ENCODE results near the gene IPO4.
"Not testable (repeated sequence)": the region's sequence is repeated elsewhere in the genome, so short reads cannot be mapped to it uniquely, and the experiment has no call there.

Gene IPO4, protein sequence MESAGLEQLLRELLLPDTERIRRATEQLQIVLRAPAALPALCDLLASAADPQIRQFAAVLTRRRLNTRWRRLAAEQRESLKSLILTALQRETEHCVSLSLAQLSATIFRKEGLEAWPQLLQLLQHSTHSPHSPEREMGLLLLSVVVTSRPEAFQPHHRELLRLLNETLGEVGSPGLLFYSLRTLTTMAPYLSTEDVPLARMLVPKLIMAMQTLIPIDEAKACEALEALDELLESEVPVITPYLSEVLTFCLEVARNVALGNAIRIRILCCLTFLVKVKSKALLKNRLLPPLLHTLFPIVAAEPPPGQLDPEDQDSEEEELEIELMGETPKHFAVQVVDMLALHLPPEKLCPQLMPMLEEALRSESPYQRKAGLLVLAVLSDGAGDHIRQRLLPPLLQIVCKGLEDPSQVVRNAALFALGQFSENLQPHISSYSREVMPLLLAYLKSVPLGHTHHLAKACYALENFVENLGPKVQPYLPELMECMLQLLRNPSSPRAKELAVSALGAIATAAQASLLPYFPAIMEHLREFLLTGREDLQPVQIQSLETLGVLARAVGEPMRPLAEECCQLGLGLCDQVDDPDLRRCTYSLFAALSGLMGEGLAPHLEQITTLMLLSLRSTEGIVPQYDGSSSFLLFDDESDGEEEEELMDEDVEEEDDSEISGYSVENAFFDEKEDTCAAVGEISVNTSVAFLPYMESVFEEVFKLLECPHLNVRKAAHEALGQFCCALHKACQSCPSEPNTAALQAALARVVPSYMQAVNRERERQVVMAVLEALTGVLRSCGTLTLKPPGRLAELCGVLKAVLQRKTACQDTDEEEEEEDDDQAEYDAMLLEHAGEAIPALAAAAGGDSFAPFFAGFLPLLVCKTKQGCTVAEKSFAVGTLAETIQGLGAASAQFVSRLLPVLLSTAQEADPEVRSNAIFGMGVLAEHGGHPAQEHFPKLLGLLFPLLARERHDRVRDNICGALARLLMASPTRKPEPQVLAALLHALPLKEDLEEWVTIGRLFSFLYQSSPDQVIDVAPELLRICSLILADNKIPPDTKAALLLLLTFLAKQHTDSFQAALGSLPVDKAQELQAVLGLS

DNA sequence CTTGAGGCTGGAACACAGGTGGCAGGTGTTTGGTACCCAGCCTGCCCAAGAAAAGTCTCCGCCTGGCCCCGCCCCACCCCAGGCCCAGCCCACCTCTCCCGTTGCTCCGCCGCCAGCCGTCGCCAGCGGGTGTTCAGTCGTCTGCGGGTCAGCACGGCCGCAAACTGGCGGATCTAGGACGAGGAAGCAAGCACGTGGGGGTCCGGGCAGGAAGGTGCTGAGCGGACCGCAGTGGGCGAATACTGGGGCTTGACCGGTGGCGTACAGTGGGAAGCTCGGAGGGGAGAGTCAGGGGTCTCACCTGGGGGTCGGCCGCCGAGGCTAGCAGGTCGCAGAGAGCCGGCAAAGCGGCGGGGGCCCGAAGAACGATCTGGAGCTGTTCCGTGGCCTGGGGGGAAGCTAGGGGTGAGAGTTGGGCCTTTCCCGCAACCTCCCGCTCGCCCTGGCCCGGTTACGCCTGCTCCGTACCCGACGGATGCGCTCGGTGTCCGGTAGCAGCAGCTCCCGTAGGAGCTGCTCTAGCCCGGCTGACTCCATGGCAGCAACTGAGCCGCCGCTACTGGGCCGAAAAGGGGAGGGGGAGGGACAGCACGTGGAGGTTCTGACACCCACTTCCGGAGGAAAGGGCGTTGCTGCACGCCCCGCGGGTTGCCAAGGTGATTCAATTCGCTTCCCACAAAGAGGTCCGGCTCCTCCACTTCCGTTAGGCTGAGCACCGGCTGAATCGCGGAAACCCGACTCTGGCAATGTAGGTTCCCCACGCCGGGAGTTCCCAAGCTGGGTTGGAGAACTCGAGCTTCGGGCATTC, at the start of gene IPO4:
IPO4 (minus strand) TSS at position 566 of the 808 bp plus-strand sequence; CDS start at position 537, 29 bp downstream.
- DNase-seq = peak; percentile 96

DNA sequence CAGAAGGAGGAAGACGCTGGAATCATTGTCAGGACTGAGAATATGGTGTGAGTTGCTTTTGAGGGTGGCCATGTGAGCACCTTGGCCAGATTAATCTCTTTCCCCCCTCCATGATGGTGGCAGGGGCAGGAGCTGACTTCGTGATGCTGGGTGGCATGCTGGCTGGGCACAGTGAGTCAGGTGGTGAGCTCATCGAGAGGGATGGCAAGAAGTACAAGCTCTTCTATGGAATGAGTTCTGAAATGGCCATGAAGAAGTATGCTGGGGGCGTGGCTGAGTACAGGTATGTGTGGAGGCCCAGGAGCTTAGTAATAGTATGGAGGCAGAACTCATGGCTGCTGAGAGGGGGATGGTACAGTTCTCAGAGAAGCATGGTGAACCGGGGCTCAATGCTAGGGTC, 49.5 kb upstream of the IPO4 start:
- no peak for DNase-seq

DNA sequence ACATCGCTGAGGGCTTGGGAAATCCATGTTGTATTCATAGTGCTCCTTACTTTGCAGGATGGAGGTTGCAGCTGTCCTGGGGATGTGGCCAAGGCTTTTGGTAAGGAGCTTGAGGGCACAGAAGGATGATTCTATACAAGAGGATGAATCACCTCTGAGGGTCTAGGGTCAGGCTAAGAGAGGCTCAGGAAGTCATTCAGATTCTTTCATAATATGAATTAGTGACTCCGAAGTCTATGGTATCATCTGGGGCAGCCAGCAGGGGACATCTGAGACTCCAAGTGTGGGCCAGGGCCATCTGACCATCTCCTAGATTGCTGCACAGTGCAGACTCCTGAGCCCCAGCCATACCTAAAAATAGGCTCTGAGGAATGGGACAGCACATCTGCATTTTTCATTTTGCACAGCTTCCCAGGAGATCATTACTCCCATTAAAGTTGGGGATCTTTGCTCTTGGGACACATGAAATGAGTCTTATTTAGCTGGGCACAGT, 48.9 kb upstream of the IPO4 start:
- DNase-seq = no peak

DNA sequence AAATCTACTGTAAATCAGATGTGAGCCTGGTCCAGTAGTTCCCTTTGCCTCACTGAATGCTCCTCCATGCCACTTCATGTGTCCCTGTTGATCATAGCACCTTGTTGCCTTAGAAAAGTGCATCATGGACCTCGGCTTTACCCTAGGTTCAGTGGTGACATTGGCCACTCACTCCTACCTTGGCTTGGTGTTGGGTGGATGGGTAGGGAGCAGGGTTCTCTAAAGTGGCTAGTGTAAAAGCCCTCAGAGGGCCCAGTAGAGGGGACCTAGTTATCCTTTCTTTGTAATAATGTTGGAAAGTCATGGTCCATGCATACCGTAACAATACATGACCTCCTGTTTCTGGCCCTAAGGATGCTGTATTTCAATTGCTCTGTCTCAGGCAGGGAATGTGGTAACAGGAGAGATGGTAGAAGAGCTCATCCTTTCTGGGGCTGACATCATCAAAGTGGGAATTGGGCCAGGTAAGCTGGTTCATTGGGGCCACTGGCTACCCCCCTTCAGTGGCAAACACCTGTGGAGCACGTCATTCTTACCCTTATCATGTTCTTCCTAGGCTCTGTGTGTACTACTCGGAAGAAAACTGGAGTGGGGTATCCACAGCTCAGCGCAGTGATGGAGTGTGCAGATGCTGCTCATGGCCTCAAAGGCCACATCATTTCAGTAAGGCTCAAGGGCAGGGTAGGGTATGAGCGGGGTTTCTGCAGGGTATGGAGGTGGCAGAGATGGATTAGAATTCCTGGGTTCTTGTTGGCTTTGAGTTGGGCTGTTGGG, 48.3 kb upstream of the IPO4 start:
- no peak for DNase-seq

DNA sequence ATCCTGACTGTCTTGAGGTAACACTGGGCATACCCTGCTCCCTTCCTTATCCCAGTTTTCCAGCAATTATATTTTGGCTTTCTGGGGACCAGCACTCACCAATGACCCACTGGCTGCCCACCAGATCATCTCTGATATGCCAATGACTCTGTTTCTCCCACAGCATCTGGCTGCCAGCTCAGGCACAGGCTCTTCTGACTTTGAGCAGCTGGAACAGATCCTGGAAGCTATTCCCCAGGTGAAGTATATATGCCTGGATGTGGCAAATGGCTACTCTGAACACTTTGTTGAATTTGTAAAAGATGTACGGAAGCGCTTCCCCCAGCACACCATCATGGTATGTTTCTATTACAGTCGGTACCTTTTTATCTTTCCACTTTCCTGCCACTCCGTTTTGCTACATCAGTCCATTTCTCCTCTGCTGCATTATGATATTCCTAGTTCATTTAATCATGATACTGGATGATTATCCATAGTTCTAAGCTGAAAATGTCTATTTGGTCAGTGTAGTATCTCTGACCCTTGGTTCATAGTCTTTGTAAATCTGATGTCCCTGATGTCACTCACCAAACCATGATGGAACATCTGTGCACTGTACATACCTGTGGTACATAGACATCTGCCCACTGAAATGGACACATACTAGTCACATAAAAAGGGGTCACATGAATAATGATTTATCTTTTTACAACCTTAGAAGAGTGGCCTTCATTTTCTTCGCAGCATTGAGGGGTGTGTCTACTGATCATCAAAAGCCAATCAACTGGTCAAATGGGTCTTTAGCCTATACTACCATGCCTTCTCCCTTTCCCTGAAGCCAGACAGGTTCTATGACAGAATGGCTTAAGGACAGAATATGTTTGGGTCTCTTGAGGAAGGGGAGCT, 47.4 kb upstream of the IPO4 start:
- DNase-seq = no peak

DNA sequence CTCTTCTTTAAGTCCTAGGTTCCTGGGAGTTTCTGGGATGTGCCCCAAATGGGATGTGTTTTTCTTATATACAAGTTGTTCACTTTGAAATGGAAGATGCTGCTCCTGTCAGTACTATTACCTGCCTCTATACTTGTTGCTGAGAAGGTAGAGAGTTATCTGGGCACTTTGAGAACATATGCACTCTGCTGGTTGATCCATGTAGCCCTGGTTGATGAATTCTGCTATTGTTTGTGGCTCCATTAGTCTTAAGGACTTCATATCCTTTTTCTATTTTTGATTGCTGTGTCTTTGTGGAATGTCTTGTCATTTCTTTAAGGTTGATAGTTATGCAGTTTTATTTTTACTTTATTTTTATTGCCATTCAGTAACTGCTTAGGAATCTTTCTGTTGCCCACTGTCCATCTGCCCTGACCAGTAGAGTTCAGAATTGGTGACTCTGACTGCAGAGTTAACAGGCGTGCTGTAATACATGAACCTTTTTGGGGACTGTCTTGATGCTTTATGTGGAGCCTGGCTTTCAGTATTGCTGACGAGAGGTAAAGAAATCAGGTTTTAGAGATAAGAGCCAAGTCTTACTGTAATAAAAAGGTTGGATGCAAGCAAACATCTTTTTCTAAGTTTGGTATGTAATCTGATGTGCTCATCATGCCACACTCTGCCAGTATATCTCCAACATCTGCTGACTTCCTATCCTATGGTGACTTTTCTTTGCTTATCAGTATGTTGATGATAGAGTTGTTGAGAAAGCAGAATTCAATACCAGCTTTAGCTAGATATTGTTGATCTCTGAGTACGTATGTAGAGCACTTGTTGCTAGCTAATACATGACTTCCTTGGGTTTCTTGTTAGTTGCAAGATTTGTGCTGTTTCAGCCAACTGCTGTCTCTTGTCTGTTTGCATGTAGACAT, 45.7 kb upstream of the IPO4 start:
- no peak for DNase-seq

DNA sequence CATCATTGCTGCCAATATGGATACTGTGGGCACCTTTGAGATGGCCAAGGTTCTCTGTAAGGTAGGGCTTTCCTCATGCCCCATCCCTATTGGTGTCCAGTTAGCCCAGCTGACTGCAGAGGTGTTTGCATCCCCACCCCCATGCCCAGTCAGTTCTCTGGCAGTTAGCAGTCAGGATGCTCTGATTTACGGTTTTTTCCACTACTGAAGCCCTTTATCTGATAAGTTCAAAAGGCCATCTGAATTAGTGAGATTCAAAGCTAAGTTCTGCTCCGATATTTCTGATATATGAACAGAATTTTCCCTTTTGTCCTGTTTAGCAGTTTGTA, 44.9 kb upstream of the IPO4 start:
- peak; percentile 43 for DNase-seq

DNA sequence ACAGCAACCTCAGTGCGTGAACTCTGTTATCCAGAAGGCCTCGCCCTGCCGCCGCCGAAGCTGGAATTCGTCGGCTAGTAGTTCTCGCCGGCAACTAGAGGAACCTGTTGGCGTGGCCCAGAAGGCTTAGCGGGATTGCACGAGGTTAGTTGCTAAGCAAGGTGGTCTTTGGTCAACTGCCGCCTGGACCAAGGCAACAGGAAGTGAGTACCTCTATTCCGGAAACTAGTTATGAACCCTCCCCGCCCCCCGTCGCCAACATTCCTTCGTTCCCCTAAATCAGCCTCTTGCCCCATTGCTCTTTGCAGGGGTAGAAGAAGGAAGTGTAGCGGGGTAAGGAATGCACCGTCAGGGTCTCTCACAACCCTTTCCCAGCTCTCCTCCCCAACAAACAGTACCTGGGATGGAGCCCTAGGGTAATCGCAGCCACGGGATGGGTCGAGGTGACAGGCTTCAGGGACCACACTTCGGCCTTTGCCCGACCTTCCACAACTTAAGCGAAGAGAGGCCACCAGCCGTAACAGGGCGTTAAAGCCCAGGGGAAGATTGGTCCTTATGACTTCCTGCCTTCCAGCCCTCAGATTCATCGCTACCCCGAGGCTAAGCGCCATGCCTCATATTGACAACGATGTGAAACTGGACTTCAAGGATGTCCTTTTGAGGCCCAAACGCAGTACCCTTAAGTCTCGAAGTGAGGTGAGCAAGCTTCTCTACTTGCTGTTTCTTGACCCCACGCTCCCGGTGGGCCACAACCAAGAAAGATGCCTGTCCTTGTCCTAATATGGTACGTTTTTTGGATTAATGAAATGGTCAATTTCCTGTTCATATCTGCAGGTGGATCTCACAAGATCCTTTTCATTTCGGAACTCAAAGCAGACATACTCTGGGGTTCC, 44.3 kb upstream of the IPO4 start, which contains the start of gene GMPR2:
GMPR2 (plus strand) TSS at position 285 of the 893 bp plus-strand sequence; CDS start at position 610, 325 bp downstream.
- no peak for DNase-seq

DNA sequence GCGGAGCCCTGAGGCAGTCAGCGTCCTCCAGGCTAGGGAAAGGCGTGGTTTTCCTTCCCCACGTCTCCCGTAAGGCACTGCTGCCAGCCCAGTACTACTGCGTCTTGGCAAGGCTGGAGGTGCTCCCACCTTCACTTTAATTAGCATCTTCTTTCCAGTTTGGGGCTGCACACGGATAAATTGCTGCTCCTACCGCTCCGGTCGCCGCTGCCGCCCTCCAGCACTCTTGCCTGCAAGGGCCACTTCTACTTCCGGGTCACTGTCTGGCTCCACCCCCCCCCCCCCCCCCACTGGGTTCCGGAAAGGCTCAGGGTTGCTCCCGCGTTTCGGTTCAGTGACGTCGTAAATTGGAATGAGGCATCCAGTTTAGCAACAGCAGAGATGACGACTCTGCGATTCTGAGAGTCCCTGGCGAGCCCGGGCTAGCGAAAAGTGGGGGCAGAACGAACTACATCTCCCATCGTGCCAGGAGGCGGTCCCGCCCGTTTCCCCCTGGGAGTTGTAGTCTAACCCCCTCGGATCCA, 43.6 kb upstream of the IPO4 start, which contains the start of gene NEDD8:
NEDD8 (minus strand) TSS at position 247 of the 524 bp plus-strand sequence; CDS start at position 147, 100 bp downstream.
- peak; percentile 92 for DNase-seq

DNA sequence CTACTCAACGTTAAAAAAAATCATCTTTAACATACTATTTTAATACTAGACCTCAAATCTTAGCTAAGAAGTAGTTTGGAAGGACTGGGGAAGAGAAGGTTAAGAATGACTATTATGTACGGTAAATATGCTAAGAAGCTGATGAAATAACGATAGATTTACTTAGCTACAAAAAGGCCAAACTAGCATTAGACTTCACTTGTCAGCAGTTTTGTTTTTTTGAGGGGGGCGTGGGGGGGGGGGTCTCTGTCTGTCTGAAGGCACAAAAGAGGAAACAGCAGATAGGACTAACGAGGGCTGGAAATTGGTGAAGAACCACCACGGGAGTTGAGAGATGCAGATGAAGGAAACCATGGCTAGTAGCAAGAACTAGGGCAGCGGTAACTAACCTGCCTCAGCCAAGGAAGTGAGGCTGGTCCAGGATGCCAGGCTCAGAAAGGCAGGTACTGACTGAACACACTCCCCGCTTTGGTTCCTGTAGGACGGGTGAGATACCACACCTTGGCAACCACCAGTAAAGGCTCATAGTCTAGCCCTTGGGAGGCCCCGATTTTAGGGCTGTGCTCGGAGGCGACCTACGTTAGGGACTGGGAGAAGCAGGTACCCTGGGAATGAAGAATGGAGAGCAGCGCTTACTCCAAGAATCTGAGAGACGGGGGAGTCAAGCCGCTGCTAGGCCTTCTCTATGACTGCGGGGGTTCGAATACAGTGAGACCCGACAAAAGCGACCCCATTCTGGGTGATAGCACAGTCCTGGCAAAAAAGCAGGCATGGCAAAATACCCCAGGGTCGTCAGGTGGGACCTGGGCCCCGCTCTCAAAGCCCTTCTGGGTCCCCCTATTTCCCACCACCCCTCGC, 42.9 kb upstream of the IPO4 start:
- DNase-seq = peak; percentile 10

DNA sequence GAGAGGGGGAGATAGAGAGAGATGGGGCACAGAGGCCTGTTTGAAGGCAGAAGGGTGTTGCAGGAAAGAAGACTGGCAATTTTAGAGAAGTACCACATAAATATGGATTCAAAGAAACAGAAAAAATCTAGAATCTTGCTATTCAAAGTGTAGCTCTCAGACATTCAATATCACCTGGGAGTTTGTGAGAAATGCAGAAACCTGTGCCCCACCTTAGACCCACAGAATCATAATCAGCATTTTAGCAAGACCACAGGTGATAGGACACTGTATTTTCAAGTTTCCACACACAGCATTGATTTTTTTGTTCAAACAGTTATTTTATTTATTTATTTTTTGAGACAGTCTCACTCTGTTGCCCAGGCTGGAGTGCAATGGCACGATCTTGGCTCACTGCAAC, 40.3 kb upstream of the IPO4 start:
- no peak for DNase-seq

DNA sequence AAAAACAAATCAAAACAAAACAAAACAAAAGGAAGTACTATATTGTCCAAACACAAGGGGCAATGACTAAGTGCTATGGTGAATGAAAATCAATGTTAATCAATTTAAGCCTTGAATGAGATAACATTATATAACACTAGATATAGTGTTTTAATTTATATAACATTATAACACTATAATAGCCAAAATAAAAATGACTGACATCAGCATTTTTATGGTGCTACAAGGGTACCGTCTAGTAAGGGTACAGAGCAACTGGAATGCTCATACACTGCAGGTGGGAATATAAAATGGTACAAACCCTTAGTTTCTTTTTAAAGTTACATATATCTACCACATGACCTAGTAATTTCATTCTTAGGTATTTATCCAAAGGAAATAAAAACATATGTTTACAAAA, 37.9 kb upstream of the IPO4 start:
- DNase-seq = no peak

DNA sequence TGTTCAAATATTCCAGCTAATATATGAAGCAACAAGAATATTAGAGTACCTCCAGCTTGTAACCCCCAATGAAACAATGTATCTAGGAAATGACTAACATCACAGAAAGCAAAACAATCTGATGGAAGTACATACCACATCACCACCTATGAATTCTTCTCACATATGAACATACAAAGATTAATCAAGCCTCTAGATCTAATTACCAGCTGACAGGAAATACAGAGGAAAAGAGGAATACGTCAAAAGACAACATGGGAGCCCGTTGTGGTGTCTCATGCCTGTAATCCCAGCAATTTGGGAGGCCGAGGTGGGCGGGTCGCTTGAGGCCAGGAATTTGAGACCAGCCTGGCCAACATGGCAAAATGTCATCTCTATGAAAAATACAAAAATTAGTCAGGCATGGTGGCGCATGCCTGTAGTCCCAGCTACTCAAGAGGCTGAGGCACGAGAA, 36.0 kb upstream of the IPO4 start:
- DNase-seq = no peak

DNA sequence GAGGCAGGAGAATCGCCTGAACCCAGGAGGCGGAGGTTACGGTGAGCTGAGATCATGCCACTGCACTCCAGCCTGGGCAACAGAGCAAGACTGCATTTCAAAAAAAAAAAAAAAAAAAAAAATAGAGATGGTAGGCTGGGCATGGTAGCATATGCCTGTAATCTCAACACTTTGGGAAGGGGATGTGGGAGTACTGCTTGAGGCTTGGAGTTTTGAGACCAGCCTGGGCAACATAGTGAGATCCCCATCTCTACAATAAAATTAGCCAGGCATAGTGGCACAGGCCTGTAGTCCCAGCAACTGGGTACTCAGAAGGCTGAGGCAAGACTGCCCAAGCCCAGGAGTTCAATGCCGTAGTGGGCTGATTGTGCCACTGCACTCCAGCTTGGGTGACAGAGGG, 34.4 kb upstream of the IPO4 start:
- DNase-seq = not testable (repeated sequence)

DNA sequence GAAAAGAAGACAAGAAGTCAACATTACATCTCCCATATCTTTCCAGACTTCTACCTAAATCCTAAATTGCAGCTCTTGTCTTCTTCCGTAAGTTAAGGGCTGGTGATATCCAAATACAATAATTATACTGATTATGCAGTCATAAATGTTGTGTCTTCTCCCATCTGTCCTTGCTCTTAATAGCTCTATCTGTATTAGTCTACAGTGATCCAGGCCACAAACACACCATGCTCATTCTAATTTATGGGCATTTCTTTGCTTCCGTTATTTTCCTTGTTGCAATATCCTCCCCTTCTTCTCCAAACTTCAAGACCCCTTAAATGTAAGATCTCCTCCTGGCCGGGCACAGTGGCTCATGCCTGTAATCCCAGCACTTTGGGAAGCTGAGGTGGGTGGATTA, 30.9 kb upstream of the IPO4 start:
- no peak for DNase-seq

DNA sequence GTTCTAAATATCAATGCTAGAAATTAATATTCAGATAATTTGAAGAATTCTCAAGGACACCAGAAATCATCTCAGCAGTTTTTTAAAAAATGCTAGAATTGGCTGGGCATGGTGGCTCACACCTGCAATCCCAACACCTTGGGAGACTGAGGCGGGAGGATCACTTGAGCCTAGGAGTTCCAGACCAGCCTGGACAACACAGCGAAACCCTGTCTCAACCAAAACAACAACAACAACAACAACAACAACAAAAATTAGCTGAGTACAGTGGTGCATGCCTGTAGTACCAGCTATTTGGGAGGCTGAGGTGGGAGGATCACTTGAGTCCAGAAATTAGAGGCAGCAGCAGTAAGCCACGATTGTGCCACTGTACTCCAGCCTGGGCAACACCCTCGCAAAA, 30.5 kb upstream of the IPO4 start:
- DNase-seq = no peak

DNA sequence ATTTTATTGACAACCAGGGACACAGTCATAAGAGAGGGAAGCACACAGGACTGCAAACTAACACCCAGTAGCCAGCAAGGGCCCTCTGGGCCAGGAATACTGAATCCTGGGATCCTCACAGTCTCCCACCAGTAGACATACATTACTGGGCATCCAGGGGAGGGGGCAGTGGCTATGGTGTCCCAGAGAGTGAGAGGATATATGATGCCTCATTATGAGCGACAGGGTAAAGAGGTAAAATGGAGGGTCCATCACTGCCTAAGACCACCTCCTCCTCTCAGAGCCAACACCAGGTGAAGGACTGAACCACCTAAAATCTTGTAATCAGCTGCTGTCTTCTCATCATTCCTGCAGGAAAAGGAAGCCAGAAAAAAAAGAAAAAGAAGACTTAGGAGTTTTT, 28.3 kb upstream of the IPO4 start:
- DNase-seq = not testable (repeated sequence)
